ENCODE data around the gene JMJD4. TPM values are rescaled to one million over a fixed set of nuclear protein-coding genes. Genes with fewer than 3 reads are reported as not detected.

The JMJD4 gene
- total RNA-seq, 1 experiment from 2014 or later: 24.4 TPM

DNA sequence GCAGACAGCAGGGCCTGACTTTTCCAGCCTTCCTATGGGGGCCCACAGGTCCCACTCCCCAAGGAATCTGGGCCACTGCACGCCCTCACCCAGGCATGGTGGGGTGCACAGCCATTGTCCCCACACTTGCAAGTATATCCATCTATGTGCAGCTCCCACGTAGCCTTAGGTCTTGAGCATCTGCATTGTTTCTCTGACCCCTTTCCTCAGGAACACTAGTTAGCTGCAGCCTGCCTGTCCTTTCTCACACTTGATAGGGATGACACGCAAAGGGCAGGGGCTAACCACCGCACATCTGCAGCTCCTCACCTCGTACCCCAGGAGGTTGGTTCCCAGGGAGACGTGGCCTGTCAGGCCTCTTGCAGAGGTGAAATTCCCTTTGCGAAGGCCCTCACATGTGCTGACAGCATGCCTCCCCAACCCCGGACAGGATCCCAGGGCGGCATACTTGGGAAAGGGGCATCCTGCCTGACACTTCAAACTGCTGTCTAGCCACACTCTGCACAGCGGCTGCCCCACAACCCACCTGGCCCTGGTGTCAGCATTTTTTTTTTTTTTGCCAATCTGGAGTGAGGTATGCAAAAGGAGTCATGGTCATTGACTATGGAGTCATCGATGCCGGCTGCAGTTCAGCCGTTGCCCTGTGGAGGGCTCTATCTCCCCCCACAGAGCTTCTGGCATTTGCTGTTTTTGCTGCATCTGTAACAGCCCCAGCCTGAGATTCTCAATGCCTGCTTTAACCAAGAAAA is 5.0 kb downstream of the JMJD4 start:
- Mint-ChIP-seq H3K9me3 (no peaks in the 10 kb centered on the region), H3K4me1 (peaks cover 20 to 30% of the 10 kb centered on the region in 2 experiments), H3K27me3 (ENCODE audit: low read depth) (peaks cover 12% of the 10 kb centered on the region), H3K4me3 (peak overlapping the region; percentile 31 to 91; a peak in 3 of 5 replicates), H3K27ac (peak overlapping the region in 2 of 3 experiments; percentile 51 to 53; a peak in 3 of 7 replicates), H3K36me3 (ENCODE audit: insufficient read depth in 1 of 3, low read depth in 3 of 3) (peaks cover 2 to 20% (median 17%) of the 10 kb centered on the region in 3 experiments; a peak in 6 of 7 replicates)
- no peak overlapping the region for H3K56ac ChIP-seq (ENCODE audit: insufficient read length, low read depth, low read length)
- H2AFZ ChIP-seq (ENCODE audit: low read length): no peak overlapping the region
- DNase-seq: peak; percentile 81
- H3K23me2 ChIP-seq (ENCODE audit: insufficient read length, low read depth, low read length, poor library complexity, severe bottlenecking): peaks cover 13% of the 10 kb centered on the region
- H3K9me3 ChIP-seq (ENCODE audit: control insufficient read depth, low read depth, low read length): no peaks in the 10 kb centered on the region
- WGBS (ENCODE audit: extremely low coverage, insufficient read length, low lambda C conversion rate): no CpG with 5 or more reads among the region's 13 CpGs
- H2BK20ac ChIP-seq (ENCODE audit: low read depth, low read length, poor library complexity, severe bottlenecking): no peak overlapping the region
- no peak overlapping the region for H4K91ac ChIP-seq (ENCODE audit: insufficient read length, low read depth, low read length)
- H3K79me2 ChIP-seq (ENCODE audit: insufficient read depth, low read length): no peaks in the 10 kb centered on the region; the same call in 1 of the 2 replicates
- H3K9ac ChIP-seq (ENCODE audit: extremely low read depth, insufficient read length, low read length): no peak overlapping the region
- no peak overlapping the region for H2BK15ac ChIP-seq (ENCODE audit: low read depth, low read length)
- no peaks in the 10 kb centered on the region for H3K27me3 ChIP-seq (ENCODE audit: insufficient read depth, low read length)
- H3K14ac ChIP-seq (ENCODE audit: insufficient read depth, low read length): no peak overlapping the region
- peaks cover 8% of the 10 kb centered on the region for H4K20me1 ChIP-seq (ENCODE audit: control insufficient read depth, insufficient read depth, insufficient read length)
- H3K4me2 ChIP-seq (ENCODE audit: insufficient read depth, insufficient read length, low read length): peak overlapping the region; percentile 2
- no peak overlapping the region for H3K18ac ChIP-seq (ENCODE audit: insufficient read length, low read depth, low read length)
- no peak overlapping the region for H2BK120ac ChIP-seq (ENCODE audit: low read depth, low read length, poor library complexity, severe bottlenecking)
- H3K4me1 ChIP-seq (ENCODE audit: insufficient read depth, low read length): peaks cover 2% of the 10 kb centered on the region; the same call in 1 of the 2 replicates
- no peak overlapping the region for H4K8ac ChIP-seq (replicated peaks; ENCODE audit: insufficient read length, low read depth, low read length)
- H3T11ph ChIP-seq (ENCODE audit: low read length): no peak overlapping the region
- H2BK5ac ChIP-seq (ENCODE audit: insufficient read length, low read length): no peak overlapping the region
- no peak overlapping the region for H3K23ac ChIP-seq (ENCODE audit: insufficient read length, low read depth, low read length)
- TF ChIP-seq, protein P1, sequence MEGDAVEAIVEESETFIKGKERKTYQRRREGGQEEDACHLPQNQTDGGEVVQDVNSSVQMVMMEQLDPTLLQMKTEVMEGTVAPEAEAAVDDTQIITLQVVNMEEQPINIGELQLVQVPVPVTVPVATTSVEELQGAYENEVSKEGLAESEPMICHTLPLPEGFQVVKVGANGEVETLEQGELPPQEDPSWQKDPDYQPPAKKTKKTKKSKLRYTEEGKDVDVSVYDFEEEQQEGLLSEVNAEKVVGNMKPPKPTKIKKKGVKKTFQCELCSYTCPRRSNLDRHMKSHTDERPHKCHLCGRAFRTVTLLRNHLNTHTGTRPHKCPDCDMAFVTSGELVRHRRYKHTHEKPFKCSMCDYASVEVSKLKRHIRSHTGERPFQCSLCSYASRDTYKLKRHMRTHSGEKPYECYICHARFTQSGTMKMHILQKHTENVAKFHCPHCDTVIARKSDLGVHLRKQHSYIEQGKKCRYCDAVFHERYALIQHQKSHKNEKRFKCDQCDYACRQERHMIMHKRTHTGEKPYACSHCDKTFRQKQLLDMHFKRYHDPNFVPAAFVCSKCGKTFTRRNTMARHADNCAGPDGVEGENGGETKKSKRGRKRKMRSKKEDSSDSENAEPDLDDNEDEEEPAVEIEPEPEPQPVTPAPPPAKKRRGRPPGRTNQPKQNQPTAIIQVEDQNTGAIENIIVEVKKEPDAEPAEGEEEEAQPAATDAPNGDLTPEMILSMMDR (conservative IDR thresholded peaks at IDR 0.05): peak; percentile 79
- H3K4ac ChIP-seq (ENCODE audit: low read depth, low read length): no peak overlapping the region
- H4K5ac ChIP-seq (ENCODE audit: insufficient read length, low read depth, low read length): no peak overlapping the region
- no peak overlapping the region for H2AK5ac ChIP-seq (ENCODE audit: insufficient read length, low read length)
- H3K79me1 ChIP-seq (ENCODE audit: insufficient read depth, low read depth, low read length, poor library complexity, severe bottlenecking): no peaks in the 10 kb centered on the region
- H3K27ac ChIP-seq (ENCODE audit: insufficient read length, low read depth, low read length): no peak overlapping the region
- H2BK12ac ChIP-seq (ENCODE audit: insufficient read length, low read depth, low read length): no peak overlapping the region

Data from H9 (cell line).